Upper lobe of left lung (tissue), 4 donors: ENCODE results near the gene SMG1.
"Not testable (repeated sequence)": the region's sequence is repeated elsewhere in the genome, so short reads cannot be mapped to it uniquely, and the experiment has no call there.

ENCODE experiments used
- EP300 ChIP-seq, 4 donors: sonication (generic); formaldehyde crosslinking; IDR thresholded peaks; one replicate each; pipeline ENCODE4 v1.5.1; 2017; ENCODE audit warnings: antibody characterized with exemption in 4 of 4, control low read depth in 2 of 4
- TF ChIP-seq, protein P1 (sequence below), 6 experiments: fragments of 450-650 bp in 4 of 6; fragments of 200-600 bp in 2 of 6; sonication (generic) in 2 of 6; IDR thresholded peaks; one replicate each; pipeline ENCODE4 v1.5.1; 2016 to 2019; ENCODE audit warnings: antibody characterized with exemption in 6 of 6

DNA sequence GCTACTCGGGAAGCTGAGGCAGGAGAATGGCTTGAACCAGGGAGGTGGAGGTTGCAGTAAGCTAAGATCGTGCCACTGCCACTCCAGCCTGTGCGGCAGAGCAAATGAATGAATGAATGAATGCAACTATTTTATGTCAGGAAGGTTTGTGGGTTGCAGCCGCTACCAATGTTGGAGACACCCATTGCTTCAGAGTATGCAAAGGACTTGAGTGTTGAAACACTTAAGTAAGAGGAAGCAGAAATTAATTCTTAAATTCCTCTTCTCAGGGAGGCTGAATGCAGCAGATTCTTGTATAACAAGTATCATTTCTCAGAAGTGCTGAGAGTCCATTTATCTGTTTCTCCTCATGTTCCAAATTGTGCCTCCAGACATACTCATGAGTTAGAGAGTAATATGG lies 151.6 kb downstream of the SMG1 start:
- TF ChIP-seq, protein P1, sequence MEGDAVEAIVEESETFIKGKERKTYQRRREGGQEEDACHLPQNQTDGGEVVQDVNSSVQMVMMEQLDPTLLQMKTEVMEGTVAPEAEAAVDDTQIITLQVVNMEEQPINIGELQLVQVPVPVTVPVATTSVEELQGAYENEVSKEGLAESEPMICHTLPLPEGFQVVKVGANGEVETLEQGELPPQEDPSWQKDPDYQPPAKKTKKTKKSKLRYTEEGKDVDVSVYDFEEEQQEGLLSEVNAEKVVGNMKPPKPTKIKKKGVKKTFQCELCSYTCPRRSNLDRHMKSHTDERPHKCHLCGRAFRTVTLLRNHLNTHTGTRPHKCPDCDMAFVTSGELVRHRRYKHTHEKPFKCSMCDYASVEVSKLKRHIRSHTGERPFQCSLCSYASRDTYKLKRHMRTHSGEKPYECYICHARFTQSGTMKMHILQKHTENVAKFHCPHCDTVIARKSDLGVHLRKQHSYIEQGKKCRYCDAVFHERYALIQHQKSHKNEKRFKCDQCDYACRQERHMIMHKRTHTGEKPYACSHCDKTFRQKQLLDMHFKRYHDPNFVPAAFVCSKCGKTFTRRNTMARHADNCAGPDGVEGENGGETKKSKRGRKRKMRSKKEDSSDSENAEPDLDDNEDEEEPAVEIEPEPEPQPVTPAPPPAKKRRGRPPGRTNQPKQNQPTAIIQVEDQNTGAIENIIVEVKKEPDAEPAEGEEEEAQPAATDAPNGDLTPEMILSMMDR (IDR thresholded peaks at IDR 0.05): not testable (repeated sequence)
- not testable (repeated sequence) for TF ChIP-seq EP300 (IDR thresholded peaks at IDR 0.05)
